Nephron progenitor cell (in vitro differentiated cells): ENCODE measurements around the gene LRP8.

Experiments used
- DNase-seq: peaks from one replicate; pipeline ENCODE4 v3.0.0; 2021
- H3K27ac Mint-ChIP-seq: 2 replicates; pipeline ENCODE4 v1.8.0; 2021; ENCODE audit warnings: mild to moderate bottlenecking, moderate library complexity, mixed read lengths
- H3K27me3 Mint-ChIP-seq: 2 replicates; pipeline ENCODE4 v1.8.0; 2021; ENCODE audit warnings: mild to moderate bottlenecking, low read depth, mixed read lengths; ENCODE audit not compliant: poor library complexity
- H3K36me3 Mint-ChIP-seq: 2 replicates; pipeline ENCODE4 v1.8.0; 2021; ENCODE audit warnings: low read depth, mixed read lengths
- H3K4me1 Mint-ChIP-seq: 2 replicates; pipeline ENCODE4 v1.8.0; 2021; ENCODE audit warnings: mixed read lengths
- H3K4me3 Mint-ChIP-seq: 2 replicates; pipeline ENCODE4 v1.8.0; 2021; ENCODE audit warnings: mild to moderate bottlenecking, moderate library complexity, mixed read lengths
- H3K9me3 Mint-ChIP-seq: 2 replicates; pipeline ENCODE4 v1.8.0; 2021; ENCODE audit warnings: mild to moderate bottlenecking, moderate library complexity, mixed read lengths
- CTCF ChIP-seq: fragments of 200-600 bp; sonication (generic); IDR thresholded peaks from 2 replicates; pipeline ENCODE4 v1.5.0; 2021; ENCODE audit warnings: antibody characterized with exemption

Gene LRP8

GRCh38 chr1:53250325-53250724 lies 77.5 kb downstream of the LRP8 start:
- Mint-ChIP-seq H3K36me3 (peaks cover 42% of the 10 kb centered on the region), H3K9me3 (no peaks in the 10 kb centered on the region), H3K4me3 (no peak overlapping the region), H3K4me1 (peaks cover 22% of the 10 kb centered on the region), H3K27me3 (no peaks in the 10 kb centered on the region), H3K27ac (no peak overlapping the region)
- no peak for TF ChIP-seq CTCF
- DNase-seq = no peak

GRCh38 chr1:53249706-53250105 lies 78.2 kb downstream of the LRP8 start:
- H3K27me3 Mint-ChIP-seq = no peaks in the 10 kb centered on the region
- H3K36me3 Mint-ChIP-seq = peaks cover 36% of the 10 kb centered on the region
- H3K9me3 Mint-ChIP-seq = no peaks in the 10 kb centered on the region
- H3K27ac Mint-ChIP-seq = peak overlapping the region; percentile 86
- peaks cover 19% of the 10 kb centered on the region for H3K4me1 Mint-ChIP-seq
- no peak for DNase-seq
- H3K4me3 Mint-ChIP-seq = no peak overlapping the region
- TF ChIP-seq CTCF = no peak

GRCh38 chr1:53246261-53247134 lies 81.4 kb downstream of the LRP8 start:
- Mint-ChIP-seq H3K27me3 (no peaks in the 10 kb centered on the region), H3K4me1 (peaks cover 6% of the 10 kb centered on the region), H3K36me3 (peaks cover 22% of the 10 kb centered on the region), H3K4me3 (no peak overlapping the region), H3K9me3 (no peaks in the 10 kb centered on the region), H3K27ac (peak overlapping the region; percentile 18)
- no peak for TF ChIP-seq CTCF
- DNase-seq = no peak

- no peak for TF ChIP-seq CTCF
- Mint-ChIP-seq H3K4me1 (peaks cover 1% of the 10 kb centered on the region), H3K27ac (no peak overlapping the region), H3K36me3 (peaks cover 5% of the 10 kb centered on the region), H3K27me3 (no peaks in the 10 kb centered on the region), H3K9me3 (no peaks in the 10 kb centered on the region), H3K4me3 (no peak overlapping the region)
- DNase-seq = no peak
Measured at GRCh38 chr1:53244141-53244540, 83.7 kb downstream of the LRP8 start.

GRCh38 chr1:53242381-53242780 lies 85.5 kb downstream of the LRP8 start:
- no peak for DNase-seq
- Mint-ChIP-seq H3K9me3 (no peaks in the 10 kb centered on the region), H3K36me3 (peaks cover under 1% of the 10 kb centered on the region), H3K27ac (no peak overlapping the region), H3K4me3 (no peak overlapping the region), H3K27me3 (no peaks in the 10 kb centered on the region), H3K4me1 (peaks cover 17% of the 10 kb centered on the region)
- TF ChIP-seq CTCF = no peak

- H3K9me3 Mint-ChIP-seq = no peaks in the 10 kb centered on the region
- no peaks in the 10 kb centered on the region for H3K27me3 Mint-ChIP-seq
- no peak overlapping the region for H3K4me3 Mint-ChIP-seq
- no peak for DNase-seq
- H3K36me3 Mint-ChIP-seq = no peaks in the 10 kb centered on the region
- peaks cover 19% of the 10 kb centered on the region for H3K4me1 Mint-ChIP-seq
- TF ChIP-seq CTCF = no peak
- peak overlapping the region; percentile 7 for H3K27ac Mint-ChIP-seq
Measured at GRCh38 chr1:53241828-53242227, 86.0 kb downstream of the LRP8 start.
